Keratinocyte (primary cell): ENCODE results near the gene ZNF358.

Source experiments
- CTCF ChIP-seq, 3 experiments: IDR thresholded peaks in 1 of 3; conservative IDR thresholded peaks in 1 of 3; optimal IDR thresholded peaks in 1 of 3; 2 replicates in 2 of 3; 3 replicates in 1 of 3; pipeline versions ENCODE3 to v1.5.1; 2011; ENCODE audit warnings: low read length in 3 of 3, mild to moderate bottlenecking in 3 of 3, moderate library complexity in 2 of 3, control low read depth in 1 of 3, inconsistent platforms in 1 of 3; ENCODE audit not compliant: insufficient read depth in 2 of 3; ENCODE audit errors: extremely low read depth in 1 of 3
- EZH2 ChIP-seq: IDR thresholded peaks from one replicate; pipeline ENCODE4 v1.6.1; 2012; ENCODE audit warnings: inconsistent platforms, mild to moderate bottlenecking, low read length, moderate library complexity

GRCh38 chr19:7482584-7483439, 33.1 kb upstream of the ZNF358 start:
- TF ChIP-seq CTCF (optimal IDR thresholded peaks at IDR 0.05 in 1 of 3, IDR thresholded peaks at IDR 0.05 in 1 of 3, conservative IDR thresholded peaks at IDR 0.05 in 1 of 3; ENCODE audit: extremely low read depth in 1 of 3, insufficient read depth in 2 of 3, low read length in 3 of 3) (no peak), EZH2 (no peak)
